ENCODE results near the gene SERGEF. TPM values are rescaled to one million over a fixed set of nuclear protein-coding genes. Genes with fewer than 3 reads are reported as not detected.

SERGEF gene
- total and polyA plus RNA-seq, 2 of the 13 experiments (the other 11 are each of a cell fraction or from before 2014, with no cell fraction given): 54.5 to 114 TPM

DNA sequence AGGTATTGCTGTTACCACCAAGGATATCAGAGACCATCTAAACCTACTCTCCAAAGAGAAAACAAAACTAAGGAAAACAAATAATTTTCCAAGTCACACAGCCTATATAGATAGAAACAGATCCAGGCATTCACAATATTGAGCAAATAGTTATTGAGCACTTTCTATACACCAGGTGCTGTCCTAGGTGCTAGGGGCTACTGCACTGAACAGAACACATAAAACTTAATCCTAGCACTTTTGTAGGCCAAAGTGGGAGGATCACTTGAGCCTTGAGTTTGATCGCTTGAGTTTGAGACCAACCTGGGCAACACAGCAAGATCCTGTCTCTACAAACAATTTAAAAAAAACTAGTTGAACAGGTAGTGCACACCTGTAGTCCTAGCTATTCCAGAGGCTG lies 44.6 kb downstream of the SERGEF start:
- Histone ChIP-seq H3K27me3 (ENCODE audit: control insufficient read depth in 1 of 2, insufficient read depth in 2 of 2, low read length in 2 of 2) (no peaks in the 10 kb centered on the region), H3K4me2 (ENCODE audit: low read depth, low read length) (no peak overlapping the region), H2AFZ (ENCODE audit: low read length) (no peak overlapping the region), H4K20me1 (ENCODE audit: insufficient read depth, low read length) (peaks cover 7% of the 10 kb centered on the region; the same call in 1 of the 2 replicates), H3K27ac (ENCODE audit: extremely low read length, insufficient read depth, low read length) (no peak overlapping the region), H3K36me3 (replicated peaks in 1 of 2; ENCODE audit: control insufficient read depth in 1 of 2, insufficient read depth in 2 of 2, low read length in 2 of 2) (peaks cover 14 to 80% of the 10 kb centered on the region in 2 experiments), H3K79me2 (ENCODE audit: insufficient read depth, low read length) (no peaks in the 10 kb centered on the region), H3K4me3 (replicated peaks in 1 of 3; ENCODE audit: insufficient read depth in 1 of 3, low read depth in 2 of 3, low read length in 3 of 3) (no peak overlapping the region), H3K9me3 (ENCODE audit: low read length) (no peaks in the 10 kb centered on the region), H3K4me1 (ENCODE audit: insufficient read depth, low read length) (no peaks in the 10 kb centered on the region), H3K9ac (ENCODE audit: insufficient read depth, low read depth, low read length) (no peak overlapping the region)
- no TSS peak for BruUV-seq (replicated peaks)
- POLR2A ChIA-PET: no interaction called here
- ATAC-seq (no peak), DNase-seq (ENCODE audit: low spot score) (no peak), FAIRE-seq (no peak)
- intact Hi-C loops (cut with micrococcal nuclease; ENCODE audit: unreplicated experiment): no loop called here
- no peak for TF ChIP-seq KDM2A (CRISPR knock-in tag; IDR thresholded peaks at IDR 0.05; ENCODE audit: borderline replicate concordance, low read depth)
- TF ChIP-seq, protein P1, sequence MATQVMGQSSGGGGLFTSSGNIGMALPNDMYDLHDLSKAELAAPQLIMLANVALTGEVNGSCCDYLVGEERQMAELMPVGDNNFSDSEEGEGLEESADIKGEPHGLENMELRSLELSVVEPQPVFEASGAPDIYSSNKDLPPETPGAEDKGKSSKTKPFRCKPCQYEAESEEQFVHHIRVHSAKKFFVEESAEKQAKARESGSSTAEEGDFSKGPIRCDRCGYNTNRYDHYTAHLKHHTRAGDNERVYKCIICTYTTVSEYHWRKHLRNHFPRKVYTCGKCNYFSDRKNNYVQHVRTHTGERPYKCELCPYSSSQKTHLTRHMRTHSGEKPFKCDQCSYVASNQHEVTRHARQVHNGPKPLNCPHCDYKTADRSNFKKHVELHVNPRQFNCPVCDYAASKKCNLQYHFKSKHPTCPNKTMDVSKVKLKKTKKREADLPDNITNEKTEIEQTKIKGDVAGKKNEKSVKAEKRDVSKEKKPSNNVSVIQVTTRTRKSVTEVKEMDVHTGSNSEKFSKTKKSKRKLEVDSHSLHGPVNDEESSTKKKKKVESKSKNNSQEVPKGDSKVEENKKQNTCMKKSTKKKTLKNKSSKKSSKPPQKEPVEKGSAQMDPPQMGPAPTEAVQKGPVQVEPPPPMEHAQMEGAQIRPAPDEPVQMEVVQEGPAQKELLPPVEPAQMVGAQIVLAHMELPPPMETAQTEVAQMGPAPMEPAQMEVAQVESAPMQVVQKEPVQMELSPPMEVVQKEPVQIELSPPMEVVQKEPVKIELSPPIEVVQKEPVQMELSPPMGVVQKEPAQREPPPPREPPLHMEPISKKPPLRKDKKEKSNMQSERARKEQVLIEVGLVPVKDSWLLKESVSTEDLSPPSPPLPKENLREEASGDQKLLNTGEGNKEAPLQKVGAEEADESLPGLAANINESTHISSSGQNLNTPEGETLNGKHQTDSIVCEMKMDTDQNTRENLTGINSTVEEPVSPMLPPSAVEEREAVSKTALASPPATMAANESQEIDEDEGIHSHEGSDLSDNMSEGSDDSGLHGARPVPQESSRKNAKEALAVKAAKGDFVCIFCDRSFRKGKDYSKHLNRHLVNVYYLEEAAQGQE (IDR thresholded peaks at IDR 0.05; ENCODE audit: borderline replicate concordance in 1 of 2, low read depth in 1 of 2, low read length in 2 of 2): peak in 1 of 2 experiments; percentile 74; a peak in 2 of 4 replicates
- CTCF ChIA-PET (ENCODE audit: low intra/inter-chr PET ratio, low total read pairs): no interaction called here
- WGBS (ENCODE audit: low lambda C conversion rate): 100% methylated on average over 1 of the region's 1 CpG
- in situ Hi-C loops (cut with HindIII; ENCODE audit: extremely low pct_ligation_motif_present, low pct_unique_long_range_greater_than_20kb): no loop called here

DNA sequence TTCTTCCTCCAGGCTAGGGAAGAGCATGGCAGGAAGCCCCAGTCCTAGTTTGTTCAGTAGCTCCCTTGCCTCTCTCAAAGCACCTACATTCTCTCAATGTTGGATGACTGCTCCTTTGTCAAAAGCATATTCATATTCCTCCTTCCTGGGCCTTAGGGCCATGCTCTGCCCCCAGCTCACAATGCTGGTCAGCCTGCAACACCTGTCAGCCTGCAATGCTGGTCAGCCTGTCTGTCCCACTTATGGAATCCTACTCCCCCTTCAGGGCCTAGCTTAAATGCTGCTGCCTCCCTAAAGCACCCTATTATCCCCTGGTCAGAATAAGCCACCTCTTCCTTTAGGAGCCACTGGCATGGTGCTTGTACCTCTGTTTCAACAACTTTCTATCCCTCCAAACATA lies 45.2 kb downstream of the SERGEF start:
- ChIA-PET POLR2A (no interaction called here), CTCF (ENCODE audit: low intra/inter-chr PET ratio, low total read pairs) (no interaction called here)
- Histone ChIP-seq H2AFZ (ENCODE audit: low read length) (no peak overlapping the region), H3K27me3 (ENCODE audit: control insufficient read depth in 1 of 2, insufficient read depth in 2 of 2, low read length in 2 of 2) (no peaks in the 10 kb centered on the region), H3K4me1 (ENCODE audit: insufficient read depth, low read length) (no peaks in the 10 kb centered on the region), H3K9ac (ENCODE audit: insufficient read depth, low read depth, low read length) (no peak overlapping the region), H4K20me1 (ENCODE audit: insufficient read depth, low read length) (peaks cover 7% of the 10 kb centered on the region; the same call in 1 of the 2 replicates), H3K79me2 (ENCODE audit: insufficient read depth, low read length) (no peaks in the 10 kb centered on the region), H3K27ac (ENCODE audit: extremely low read length, insufficient read depth, low read length) (no peak overlapping the region), H3K4me2 (ENCODE audit: low read depth, low read length) (no peak overlapping the region), H3K36me3 (replicated peaks in 1 of 2; ENCODE audit: control insufficient read depth in 1 of 2, insufficient read depth in 2 of 2, low read length in 2 of 2) (peaks cover 13 to 75% of the 10 kb centered on the region in 2 experiments), H3K4me3 (replicated peaks in 1 of 3; ENCODE audit: insufficient read depth in 1 of 3, low read depth in 2 of 3, low read length in 3 of 3) (no peak overlapping the region), H3K9me3 (ENCODE audit: low read length) (no peaks in the 10 kb centered on the region)
- BruUV-seq (replicated peaks): no TSS peak
- no peak for FAIRE-seq
- no peak for TF ChIP-seq POLR2A (IDR thresholded peaks at IDR 0.05; ENCODE audit: insufficient read depth in 1 of 2, low read depth in 2 of 2, low read length in 2 of 2)
- no peak for TF ChIP-seq RFXANK (CRISPR knock-in tag; IDR thresholded peaks at IDR 0.05)
- TF ChIP-seq, protein P2, sequence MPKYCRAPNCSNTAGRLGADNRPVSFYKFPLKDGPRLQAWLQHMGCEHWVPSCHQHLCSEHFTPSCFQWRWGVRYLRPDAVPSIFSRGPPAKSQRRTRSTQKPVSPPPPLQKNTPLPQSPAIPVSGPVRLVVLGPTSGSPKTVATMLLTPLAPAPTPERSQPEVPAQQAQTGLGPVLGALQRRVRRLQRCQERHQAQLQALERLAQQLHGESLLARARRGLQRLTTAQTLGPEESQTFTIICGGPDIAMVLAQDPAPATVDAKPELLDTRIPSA (CRISPR knock-in tag; IDR thresholded peaks at IDR 0.05; ENCODE audit: borderline replicate concordance): no peak
- TF ChIP-seq, protein P3, sequence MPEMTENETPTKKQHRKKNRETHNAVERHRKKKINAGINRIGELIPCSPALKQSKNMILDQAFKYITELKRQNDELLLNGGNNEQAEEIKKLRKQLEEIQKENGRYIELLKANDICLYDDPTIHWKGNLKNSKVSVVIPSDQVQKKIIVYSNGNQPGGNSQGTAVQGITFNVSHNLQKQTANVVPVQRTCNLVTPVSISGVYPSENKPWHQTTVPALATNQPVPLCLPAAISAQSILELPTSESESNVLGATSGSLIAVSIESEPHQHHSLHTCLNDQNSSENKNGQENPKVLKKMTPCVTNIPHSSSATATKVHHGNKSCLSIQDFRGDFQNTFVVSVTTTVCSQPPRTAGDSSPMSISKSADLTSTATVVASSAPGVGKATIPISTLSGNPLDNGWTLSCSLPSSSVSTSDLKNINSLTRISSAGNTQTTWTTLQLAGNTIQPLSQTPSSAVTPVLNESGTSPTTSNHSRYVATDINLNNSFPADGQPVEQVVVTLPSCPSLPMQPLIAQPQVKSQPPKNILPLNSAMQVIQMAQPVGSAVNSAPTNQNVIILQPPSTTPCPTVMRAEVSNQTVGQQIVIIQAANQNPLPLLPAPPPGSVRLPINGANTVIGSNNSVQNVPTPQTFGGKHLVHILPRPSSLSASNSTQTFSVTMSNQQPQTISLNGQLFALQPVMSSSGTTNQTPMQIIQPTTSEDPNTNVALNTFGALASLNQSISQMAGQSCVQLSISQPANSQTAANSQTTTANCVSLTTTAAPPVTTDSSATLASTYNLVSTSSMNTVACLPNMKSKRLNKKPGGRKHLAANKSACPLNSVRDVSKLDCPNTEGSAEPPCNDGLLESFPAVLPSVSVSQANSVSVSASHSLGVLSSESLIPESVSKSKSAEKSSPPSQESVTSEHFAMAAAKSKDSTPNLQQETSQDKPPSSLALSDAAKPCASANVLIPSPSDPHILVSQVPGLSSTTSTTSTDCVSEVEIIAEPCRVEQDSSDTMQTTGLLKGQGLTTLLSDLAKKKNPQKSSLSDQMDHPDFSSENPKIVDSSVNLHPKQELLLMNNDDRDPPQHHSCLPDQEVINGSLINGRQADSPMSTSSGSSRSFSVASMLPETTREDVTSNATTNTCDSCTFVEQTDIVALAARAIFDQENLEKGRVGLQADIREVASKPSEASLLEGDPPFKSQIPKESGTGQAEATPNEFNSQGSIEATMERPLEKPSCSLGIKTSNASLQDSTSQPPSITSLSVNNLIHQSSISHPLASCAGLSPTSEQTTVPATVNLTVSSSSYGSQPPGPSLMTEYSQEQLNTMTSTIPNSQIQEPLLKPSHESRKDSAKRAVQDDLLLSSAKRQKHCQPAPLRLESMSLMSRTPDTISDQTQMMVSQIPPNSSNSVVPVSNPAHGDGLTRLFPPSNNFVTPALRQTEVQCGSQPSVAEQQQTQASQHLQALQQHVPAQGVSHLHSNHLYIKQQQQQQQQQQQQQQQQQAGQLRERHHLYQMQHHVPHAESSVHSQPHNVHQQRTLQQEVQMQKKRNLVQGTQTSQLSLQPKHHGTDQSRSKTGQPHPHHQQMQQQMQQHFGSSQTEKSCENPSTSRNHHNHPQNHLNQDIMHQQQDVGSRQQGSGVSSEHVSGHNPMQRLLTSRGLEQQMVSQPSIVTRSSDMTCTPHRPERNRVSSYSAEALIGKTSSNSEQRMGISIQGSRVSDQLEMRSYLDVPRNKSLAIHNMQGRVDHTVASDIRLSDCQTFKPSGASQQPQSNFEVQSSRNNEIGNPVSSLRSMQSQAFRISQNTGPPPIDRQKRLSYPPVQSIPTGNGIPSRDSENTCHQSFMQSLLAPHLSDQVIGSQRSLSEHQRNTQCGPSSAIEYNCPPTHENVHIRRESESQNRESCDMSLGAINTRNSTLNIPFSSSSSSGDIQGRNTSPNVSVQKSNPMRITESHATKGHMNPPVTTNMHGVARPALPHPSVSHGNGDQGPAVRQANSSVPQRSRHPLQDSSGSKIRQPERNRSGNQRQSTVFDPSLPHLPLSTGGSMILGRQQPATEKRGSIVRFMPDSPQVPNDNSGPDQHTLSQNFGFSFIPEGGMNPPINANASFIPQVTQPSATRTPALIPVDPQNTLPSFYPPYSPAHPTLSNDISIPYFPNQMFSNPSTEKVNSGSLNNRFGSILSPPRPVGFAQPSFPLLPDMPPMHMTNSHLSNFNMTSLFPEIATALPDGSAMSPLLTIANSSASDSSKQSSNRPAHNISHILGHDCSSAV (CRISPR knock-in tag; IDR thresholded peaks at IDR 0.05; ENCODE audit: borderline replicate concordance): no peak
- DNase-seq (ENCODE audit: low spot score): no peak
- ATAC-seq: no peak; the same call in 2 of the 3 replicates
- intact Hi-C loops (cut with micrococcal nuclease; ENCODE audit: unreplicated experiment) (no loop called here), in situ Hi-C loops (cut with HindIII; ENCODE audit: extremely low pct_ligation_motif_present, low pct_unique_long_range_greater_than_20kb) (no loop called here)
